ENCODE data around the gene TST. TPM values are rescaled to one million over a fixed set of nuclear protein-coding genes. Genes with fewer than 3 reads are reported as not detected.

TST gene
- total and polyA plus RNA-seq, 10 donors = 10.3 to 27.1 (median 12.8) TPM

DNA sequence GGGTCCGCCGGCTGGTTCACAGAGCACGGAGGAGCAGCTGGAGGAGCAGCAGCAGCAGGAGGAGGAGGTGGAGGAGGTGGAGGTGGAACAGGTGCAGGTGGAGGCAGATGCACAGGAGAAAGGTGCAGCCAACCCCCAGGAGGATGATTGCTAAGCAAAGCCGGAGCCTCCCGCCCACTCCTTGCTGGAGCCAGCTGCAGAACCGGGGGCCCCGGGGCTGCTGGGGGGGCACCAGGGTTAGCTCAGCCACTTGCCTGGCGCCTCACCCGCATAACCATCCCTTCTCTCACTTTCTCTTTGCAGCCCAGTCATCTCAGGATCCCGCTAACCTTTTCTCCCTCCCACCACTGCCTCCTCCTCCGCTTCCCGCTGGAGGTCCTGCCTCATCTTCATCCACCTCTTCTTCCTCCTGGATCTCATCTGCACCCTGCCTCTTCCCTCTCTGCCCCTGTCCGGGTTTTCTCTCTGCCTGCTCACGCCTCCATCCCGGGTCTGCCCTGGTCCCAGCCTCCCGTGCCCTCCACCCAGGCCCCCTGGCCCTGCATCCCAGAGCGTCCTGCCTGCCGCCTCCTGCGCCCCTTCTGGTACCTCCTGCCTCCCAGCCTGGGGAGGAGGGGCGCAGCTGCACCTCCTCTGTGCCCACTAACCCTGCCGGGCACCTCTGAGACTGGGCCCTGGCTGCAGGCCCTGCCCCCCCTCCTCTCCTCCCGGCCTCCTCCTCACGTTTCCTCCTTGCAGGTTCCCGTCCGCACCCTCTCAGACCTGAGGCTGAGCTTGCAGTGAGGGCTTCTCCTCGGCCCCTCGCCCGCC lies 41.8 kb upstream of the TST start:
- no peak for DNase-seq
- TF ChIP-seq POLR2A (IDR thresholded peaks at IDR 0.05) = no peak
- TF ChIP-seq POLR2AphosphoS5 (IDR thresholded peaks at IDR 0.05) = no peak
- TF ChIP-seq, protein P1, sequence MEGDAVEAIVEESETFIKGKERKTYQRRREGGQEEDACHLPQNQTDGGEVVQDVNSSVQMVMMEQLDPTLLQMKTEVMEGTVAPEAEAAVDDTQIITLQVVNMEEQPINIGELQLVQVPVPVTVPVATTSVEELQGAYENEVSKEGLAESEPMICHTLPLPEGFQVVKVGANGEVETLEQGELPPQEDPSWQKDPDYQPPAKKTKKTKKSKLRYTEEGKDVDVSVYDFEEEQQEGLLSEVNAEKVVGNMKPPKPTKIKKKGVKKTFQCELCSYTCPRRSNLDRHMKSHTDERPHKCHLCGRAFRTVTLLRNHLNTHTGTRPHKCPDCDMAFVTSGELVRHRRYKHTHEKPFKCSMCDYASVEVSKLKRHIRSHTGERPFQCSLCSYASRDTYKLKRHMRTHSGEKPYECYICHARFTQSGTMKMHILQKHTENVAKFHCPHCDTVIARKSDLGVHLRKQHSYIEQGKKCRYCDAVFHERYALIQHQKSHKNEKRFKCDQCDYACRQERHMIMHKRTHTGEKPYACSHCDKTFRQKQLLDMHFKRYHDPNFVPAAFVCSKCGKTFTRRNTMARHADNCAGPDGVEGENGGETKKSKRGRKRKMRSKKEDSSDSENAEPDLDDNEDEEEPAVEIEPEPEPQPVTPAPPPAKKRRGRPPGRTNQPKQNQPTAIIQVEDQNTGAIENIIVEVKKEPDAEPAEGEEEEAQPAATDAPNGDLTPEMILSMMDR (IDR thresholded peaks at IDR 0.05 in 8 of 11, conservative IDR thresholded peaks at IDR 0.05 in 3 of 11) = no peak
- H3K27ac ChIP-seq = no peak overlapping the region
- no peak overlapping the region for H3K4me3 ChIP-seq
- H3K9me3 ChIP-seq = no peaks in the 10 kb centered on the region
- intact Hi-C loops (cut with DNase I; ENCODE audit: low total_unique reads) = no loop called here
- peaks cover 0 to 66% (median 29%) of the 10 kb centered on the region in 6 donors for H3K36me3 ChIP-seq
- H3K4me1 ChIP-seq = no peaks in the 10 kb centered on the region
- 74 to 95% (median 82%) methylated on average over 26 to 28 of the region's 28 CpGs for WGBS, 5 donors
- H3K27me3 ChIP-seq (replicated peaks in 1 of 7) = peaks cover 0 to 4% (median 0%) of the 10 kb centered on the region in 7 donors

DNA sequence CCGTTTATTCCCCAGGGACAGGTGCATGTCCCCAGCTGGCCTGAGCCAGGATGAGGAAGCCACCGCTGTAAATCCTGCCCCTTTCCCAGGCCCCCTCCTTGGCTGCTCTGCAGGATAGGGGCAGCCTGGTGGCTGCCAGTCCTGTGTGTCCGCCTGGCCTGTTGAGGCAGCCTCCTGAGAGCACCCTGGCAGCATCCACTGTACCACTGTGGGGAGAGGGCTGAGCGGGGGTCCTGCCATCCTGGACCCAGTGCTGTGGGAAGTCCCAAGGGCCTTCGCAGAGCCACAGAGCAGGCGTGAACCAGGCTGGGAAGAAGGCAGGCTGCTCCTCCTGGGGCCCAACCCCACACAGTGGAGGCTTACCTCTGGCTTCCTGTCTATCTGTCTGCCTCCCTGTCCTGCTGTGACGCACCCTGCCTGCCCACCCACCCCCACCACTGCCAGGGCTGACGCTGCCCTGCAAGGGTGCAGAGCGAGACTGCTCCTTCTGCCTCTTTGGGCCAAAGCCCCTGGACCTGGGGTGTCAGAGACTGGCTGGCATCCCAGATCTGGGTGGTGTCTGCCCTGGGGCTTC lies 40.7 kb upstream of the TST start:
- no peak overlapping the region for H3K27ac ChIP-seq
- no peaks in the 10 kb centered on the region for H3K9me3 ChIP-seq
- no peak for TF ChIP-seq POLR2AphosphoS5 (IDR thresholded peaks at IDR 0.05)
- TF ChIP-seq, protein P1 (IDR thresholded peaks at IDR 0.05 in 8 of 11, conservative IDR thresholded peaks at IDR 0.05 in 3 of 11) = no peak
- no peak for TF ChIP-seq POLR2A (IDR thresholded peaks at IDR 0.05)
- peaks cover 0 to 76% (median 33%) of the 10 kb centered on the region in 6 donors for H3K36me3 ChIP-seq
- intact Hi-C loops (cut with DNase I; ENCODE audit: low total_unique reads) = no loop called here
- H3K27me3 ChIP-seq (replicated peaks in 1 of 7) = no peaks in the 10 kb centered on the region
- 60 to 90% (median 85%) methylated on average over 1 to 9 of the region's 9 CpGs for WGBS, 5 donors
- DNase-seq = no peak
- no peak overlapping the region for H3K4me3 ChIP-seq
- H3K4me1 ChIP-seq = no peaks in the 10 kb centered on the region

DNA sequence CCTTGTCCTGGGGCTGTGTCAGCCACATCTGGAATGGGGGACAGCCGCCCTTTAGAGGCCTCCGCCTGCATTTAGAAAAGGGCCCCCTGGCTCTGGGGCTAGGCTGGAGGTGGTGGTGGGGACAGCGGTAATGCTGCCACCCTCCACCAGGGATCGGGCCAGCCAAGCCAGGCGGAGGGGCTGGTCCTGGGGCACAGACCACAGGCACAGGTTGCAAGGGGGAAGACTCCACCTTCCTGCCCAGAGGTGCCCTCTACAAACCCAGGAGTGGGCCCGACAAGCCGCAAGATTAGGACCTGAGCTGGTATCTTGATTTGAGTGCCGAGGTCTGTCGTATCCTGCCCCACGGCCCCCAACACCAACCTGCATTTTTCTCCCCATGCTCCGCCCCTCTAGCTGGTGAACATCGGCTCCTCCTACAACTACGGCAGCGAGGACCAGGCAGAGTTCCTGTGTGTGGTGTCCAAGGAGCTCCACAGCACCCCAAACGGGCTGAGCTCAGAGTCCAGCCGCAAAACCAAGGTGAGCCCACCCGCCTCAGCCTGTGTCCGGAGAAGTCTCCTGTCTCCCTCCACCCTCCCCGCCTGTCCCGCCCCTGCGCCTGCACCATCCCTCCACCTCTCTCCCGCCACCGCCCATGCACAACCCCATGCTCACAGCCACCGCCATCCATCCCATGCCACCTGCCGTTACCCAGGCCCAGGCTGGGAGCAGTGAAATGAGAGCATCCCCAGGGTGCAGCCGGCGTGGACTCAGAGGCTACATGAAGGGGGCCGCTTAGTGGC lies 39.9 kb upstream of the TST start:
- WGBS, 5 donors = 94 to 95% (median 95%) methylated on average over 25 to 28 of the region's 28 CpGs
- H3K4me1 ChIP-seq = no peaks in the 10 kb centered on the region
- TF ChIP-seq POLR2A (IDR thresholded peaks at IDR 0.05) = no peak
- no peak for TF ChIP-seq POLR2AphosphoS5 (IDR thresholded peaks at IDR 0.05)
- TF ChIP-seq, protein P1 (IDR thresholded peaks at IDR 0.05 in 8 of 11, conservative IDR thresholded peaks at IDR 0.05 in 3 of 11) = no peak
- DNase-seq = no peak
- no peak overlapping the region for H3K27ac ChIP-seq
- intact Hi-C loops (cut with DNase I; ENCODE audit: low total_unique reads) = no loop called here
- H3K36me3 ChIP-seq = peaks cover 0 to 85% (median 33%) of the 10 kb centered on the region in 6 donors
- H3K9me3 ChIP-seq = no peaks in the 10 kb centered on the region
- no peaks in the 10 kb centered on the region for H3K27me3 ChIP-seq (replicated peaks in 1 of 7)
- H3K4me3 ChIP-seq = no peak overlapping the region
